Measurements from ENCODE around the gene LRRC57.

DNA sequence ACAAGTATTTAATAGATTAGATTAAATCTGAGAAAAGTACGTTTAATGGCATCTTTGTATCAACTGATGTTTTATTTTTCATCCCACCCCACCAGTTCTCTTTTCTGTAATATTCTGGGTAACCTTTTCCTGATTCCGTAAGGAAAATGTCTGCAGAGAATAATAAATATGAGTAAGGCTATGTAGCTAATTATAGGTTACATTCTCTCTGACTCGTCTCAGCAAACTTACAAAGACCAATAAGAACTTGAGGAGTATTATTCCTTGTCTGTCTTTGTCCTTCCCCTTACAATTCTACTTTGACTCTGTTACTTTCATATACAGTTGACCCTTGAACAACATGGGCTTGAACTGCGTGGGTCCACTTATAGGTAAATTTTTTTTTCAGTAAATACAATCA is 41.1 kb downstream of the LRRC57 start:
- TF ChIP-seq CTCF (IDR thresholded peaks at IDR 0.05 in 2 of 3, conservative IDR thresholded peaks at IDR 0.05 in 1 of 3; ENCODE audit: borderline replicate concordance in 1 of 3, insufficient read depth in 1 of 3, low read depth in 2 of 3, low read length in 2 of 3), result no peak
- no peak for TF ChIP-seq YY1 (IDR thresholded peaks at IDR 0.05; ENCODE audit: extremely low read depth, insufficient replicate concordance, low read depth, low read length)
- TF ChIP-seq ZBTB33 (IDR thresholded peaks at IDR 0.05; ENCODE audit: extremely low read depth, insufficient replicate concordance, low read length), result no peak
- no peak for TF ChIP-seq RAD21 (IDR thresholded peaks at IDR 0.05; ENCODE audit: low read depth)
- TF ChIP-seq, protein P1, sequence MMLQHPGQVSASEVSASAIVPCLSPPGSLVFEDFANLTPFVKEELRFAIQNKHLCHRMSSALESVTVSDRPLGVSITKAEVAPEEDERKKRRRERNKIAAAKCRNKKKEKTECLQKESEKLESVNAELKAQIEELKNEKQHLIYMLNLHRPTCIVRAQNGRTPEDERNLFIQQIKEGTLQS (IDR thresholded peaks at IDR 0.05), result no peak
- no peak for TF ChIP-seq EGR1 (IDR thresholded peaks at IDR 0.05; ENCODE audit: low read depth)
- TF ChIP-seq POLR2A (IDR thresholded peaks at IDR 0.05; ENCODE audit: borderline replicate concordance, extremely low read depth, insufficient read depth, insufficient read length), result no peak
- no peak for TF ChIP-seq CEBPB (IDR thresholded peaks at IDR 0.05; ENCODE audit: low read depth)
- no peak for TF ChIP-seq EZH2 (IDR thresholded peaks at IDR 0.05)
- no peak for TF ChIP-seq ZFX (IDR thresholded peaks at IDR 0.05)
- TF ChIP-seq FOSL1 (IDR thresholded peaks at IDR 0.05; ENCODE audit: low read depth), result no peak
- TF ChIP-seq, protein P2, sequence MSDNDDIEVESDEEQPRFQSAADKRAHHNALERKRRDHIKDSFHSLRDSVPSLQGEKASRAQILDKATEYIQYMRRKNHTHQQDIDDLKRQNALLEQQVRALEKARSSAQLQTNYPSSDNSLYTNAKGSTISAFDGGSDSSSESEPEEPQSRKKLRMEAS (IDR thresholded peaks at IDR 0.05), result no peak
- TF ChIP-seq POLR2AphosphoS5 (IDR thresholded peaks at IDR 0.05; ENCODE audit: low read depth, low read length), result no peak
